Suprapubic skin (tissue), 4 donors: ENCODE results near the gene GOT2. TPM values are rescaled to one million over a fixed set of nuclear protein-coding genes. Genes with fewer than 3 reads are reported as not detected.

Experiments
- DNase-seq, 2 donors: peaks; one replicate each; pipeline ENCODE4 v3.0.0-alpha.2; 2019; ENCODE audit warnings: low spot score in 2 of 2
- H3K27ac ChIP-seq: fragments of 200-600 bp; sonication (generic); one replicate; pipeline ENCODE4 v1.5.1; 2019
- H3K27me3 ChIP-seq: fragments of 200-600 bp; sonication (generic); one replicate; pipeline ENCODE4 v1.5.1; 2019
- H3K36me3 ChIP-seq: fragments of 200-600 bp; sonication (generic); one replicate; pipeline ENCODE4 v1.5.1; 2019
- H3K4me1 ChIP-seq: fragments of 200-600 bp; sonication (generic); one replicate; pipeline ENCODE4 v1.5.1; 2019
- H3K4me3 ChIP-seq: fragments of 200-600 bp; sonication (generic); one replicate; pipeline ENCODE4 v1.5.1; 2019; ENCODE audit warnings: mild to moderate bottlenecking
- H3K9me3 ChIP-seq: fragments of 200-600 bp; sonication (generic); one replicate; pipeline ENCODE4 v1.5.1; 2019
- EP300 ChIP-seq: sonication (generic); formaldehyde crosslinking; IDR thresholded peaks from one replicate; pipeline ENCODE4 v1.6.1; 2017; ENCODE audit warnings: antibody characterized with exemption
- POLR2A ChIP-seq, 2 donors: fragments of 450-650 bp; IDR thresholded peaks; one replicate each; pipeline ENCODE4 v1.6.1; 2017; ENCODE audit warnings: antibody characterized with exemption in 2 of 2, mild to moderate bottlenecking in 2 of 2, moderate library complexity in 2 of 2
- POLR2AphosphoS5 ChIP-seq, 3 donors: sonication (generic); formaldehyde crosslinking; IDR thresholded peaks; one replicate each; pipeline ENCODE4 v1.6.1; 2017; ENCODE audit warnings: antibody characterized with exemption in 3 of 3
- WGBS: methylation state at CpG from one replicate; pipeline ENCODE4 v1.1.5; 2018; 5-methylcytosine and 5-hydroxymethylcytosine counted together
- total RNA-seq, 4 donors: library from RNA; depleted of rRNA; stranded (reverse); fragments of >200 nt; gene quantifications; one replicate each; pipeline ENCODE4 v1.1.0, GENCODE V29; 2016
- TF ChIP-seq, protein P1 (sequence below), 2 donors: fragments of 200-600 bp in 1 of 2; fragments of 450-650 bp in 1 of 2; sonication (generic) in 1 of 2; IDR thresholded peaks; one replicate each; pipeline ENCODE4 v1.5.1; 2016 to 2019; ENCODE audit warnings: antibody characterized with exemption in 2 of 2, mild to moderate bottlenecking in 1 of 2, moderate library complexity in 1 of 2

GOT2 gene
- total RNA-seq, 4 donors from 2014 or later = 44.9 to 92.5 (median 78.8) TPM

DNA sequence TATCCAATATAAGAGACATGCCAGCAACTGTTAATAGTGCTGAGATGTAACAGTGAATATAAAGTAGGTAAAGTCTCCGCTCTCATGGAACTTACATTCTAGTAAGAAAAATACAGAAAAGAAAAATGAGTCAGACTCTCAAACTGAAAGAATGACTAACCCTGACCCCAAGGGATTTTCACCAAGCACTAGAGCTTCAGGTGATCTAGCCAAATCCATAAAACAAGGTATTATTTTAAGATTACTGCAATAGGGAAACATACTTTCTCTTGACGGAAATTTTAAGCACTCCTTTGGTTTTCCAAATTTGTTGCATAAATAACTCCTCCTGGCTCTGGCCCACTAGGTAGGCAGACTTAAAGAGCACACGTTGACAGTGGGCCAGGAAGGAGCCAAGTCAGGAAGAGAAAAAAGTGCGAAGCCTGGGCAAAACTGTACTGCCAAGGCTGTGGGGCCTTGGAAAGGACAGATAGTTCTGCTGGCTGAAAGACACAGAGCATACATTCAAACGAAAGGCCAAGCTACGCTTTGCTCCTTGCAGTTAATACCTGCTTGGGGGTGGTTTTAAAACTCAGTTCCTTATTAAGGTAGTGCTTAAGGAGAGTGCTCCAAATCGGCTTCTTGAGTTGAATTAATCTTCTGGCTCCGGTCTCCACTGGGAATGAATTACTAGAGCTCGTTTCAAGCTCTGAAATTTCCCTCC, 1.4 kb downstream of the GOT2 start:
- H3K27me3 ChIP-seq = no peaks in the 10 kb centered on the region
- H3K27ac ChIP-seq = peak overlapping the region; percentile 62
- no peak for DNase-seq
- H3K4me3 ChIP-seq = peak overlapping the region; percentile 95
- no peaks in the 10 kb centered on the region for H3K9me3 ChIP-seq
- H3K4me1 ChIP-seq = peaks cover 31% of the 10 kb centered on the region
- H3K36me3 ChIP-seq = no peaks in the 10 kb centered on the region
- TF ChIP-seq POLR2A (IDR thresholded peaks at IDR 0.05) = no peak
- TF ChIP-seq, protein P1, sequence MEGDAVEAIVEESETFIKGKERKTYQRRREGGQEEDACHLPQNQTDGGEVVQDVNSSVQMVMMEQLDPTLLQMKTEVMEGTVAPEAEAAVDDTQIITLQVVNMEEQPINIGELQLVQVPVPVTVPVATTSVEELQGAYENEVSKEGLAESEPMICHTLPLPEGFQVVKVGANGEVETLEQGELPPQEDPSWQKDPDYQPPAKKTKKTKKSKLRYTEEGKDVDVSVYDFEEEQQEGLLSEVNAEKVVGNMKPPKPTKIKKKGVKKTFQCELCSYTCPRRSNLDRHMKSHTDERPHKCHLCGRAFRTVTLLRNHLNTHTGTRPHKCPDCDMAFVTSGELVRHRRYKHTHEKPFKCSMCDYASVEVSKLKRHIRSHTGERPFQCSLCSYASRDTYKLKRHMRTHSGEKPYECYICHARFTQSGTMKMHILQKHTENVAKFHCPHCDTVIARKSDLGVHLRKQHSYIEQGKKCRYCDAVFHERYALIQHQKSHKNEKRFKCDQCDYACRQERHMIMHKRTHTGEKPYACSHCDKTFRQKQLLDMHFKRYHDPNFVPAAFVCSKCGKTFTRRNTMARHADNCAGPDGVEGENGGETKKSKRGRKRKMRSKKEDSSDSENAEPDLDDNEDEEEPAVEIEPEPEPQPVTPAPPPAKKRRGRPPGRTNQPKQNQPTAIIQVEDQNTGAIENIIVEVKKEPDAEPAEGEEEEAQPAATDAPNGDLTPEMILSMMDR (IDR thresholded peaks at IDR 0.05) = no peak
- TF ChIP-seq EP300 = no peak
- no peak for TF ChIP-seq POLR2AphosphoS5 (IDR thresholded peaks at IDR 0.05)
- WGBS = 33% methylated on average over 9 of the region's 9 CpGs

DNA sequence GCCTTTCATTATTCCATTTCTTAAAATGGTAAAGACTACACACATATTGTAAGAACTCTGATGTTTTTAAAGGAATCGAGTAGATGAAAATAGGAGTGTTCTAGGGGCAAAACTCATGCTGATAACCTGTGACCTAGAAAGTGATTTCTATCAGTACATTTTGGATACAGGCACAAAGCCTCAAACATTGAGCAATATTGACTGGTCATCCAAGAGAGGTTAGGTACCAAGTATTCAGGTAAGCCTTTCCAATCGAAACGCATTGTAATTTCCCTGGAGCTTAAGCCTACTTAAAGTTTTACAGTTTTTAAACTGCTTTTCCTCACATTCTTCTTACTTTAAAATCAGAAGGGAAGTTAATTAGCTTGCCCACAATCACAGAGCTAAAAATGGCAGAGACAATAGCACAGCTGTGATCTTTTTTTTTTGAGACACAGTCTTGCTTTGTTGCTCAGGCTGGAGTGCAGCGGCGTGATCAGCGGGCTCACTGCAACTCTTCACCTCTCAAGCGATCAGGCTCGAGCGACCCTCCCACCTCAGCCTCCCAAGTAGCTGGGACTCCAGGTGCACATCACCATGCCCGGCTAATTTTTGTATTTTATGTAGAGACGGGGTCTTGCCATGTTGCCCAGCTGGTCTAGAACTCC, 3.3 kb downstream of the GOT2 start:
- Histone ChIP-seq H3K4me3 (no peak overlapping the region), H3K9me3 (no peaks in the 10 kb centered on the region), H3K27me3 (no peaks in the 10 kb centered on the region), H3K4me1 (peaks cover 30% of the 10 kb centered on the region), H3K27ac (no peak overlapping the region), H3K36me3 (no peaks in the 10 kb centered on the region)
- no peak for TF ChIP-seq POLR2A (IDR thresholded peaks at IDR 0.05)
- TF ChIP-seq EP300 = no peak
- no peak for TF ChIP-seq POLR2AphosphoS5 (IDR thresholded peaks at IDR 0.05)
- 91% methylated on average over 11 of the region's 11 CpGs for WGBS
- DNase-seq = no peak

DNA sequence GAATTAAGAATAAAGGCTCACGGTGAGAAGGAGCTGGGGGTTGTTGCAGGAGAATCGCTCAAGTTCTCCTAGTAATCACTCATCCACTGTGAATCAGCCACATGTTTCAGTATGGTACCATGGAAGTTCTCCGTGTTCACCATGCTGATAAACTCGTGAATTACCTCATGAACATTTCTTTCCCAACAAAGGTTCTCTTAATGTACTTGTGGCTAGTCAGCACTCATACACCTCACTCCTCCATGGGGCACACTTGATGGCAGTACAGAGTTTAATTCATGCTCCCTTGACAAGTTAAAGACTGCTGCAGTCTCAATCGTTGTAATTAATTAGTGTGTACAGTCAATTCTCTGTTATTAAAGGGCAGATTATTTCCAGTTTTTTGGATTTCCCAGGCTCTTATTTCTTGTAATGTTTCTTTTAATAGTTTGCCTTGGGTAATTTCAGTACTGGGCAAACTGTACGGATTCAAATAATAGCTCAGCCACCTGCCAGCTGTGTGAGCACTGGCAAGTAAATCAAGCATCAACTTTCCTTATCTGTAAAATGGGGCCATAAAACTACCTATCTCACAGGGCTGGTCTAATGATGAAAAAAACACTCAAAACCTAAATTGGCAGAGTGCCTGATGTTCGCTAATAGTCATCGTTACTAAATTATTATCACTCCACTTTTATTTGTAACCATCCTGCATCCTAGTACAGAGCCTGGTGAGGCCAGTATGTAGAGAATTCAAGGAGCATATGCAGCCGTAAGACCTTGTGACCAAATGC, 6.1 kb downstream of the GOT2 start:
- H3K36me3 ChIP-seq = peaks cover 8% of the 10 kb centered on the region
- DNase-seq = no peak
- H3K4me3 ChIP-seq = no peak overlapping the region
- H3K4me1 ChIP-seq = peaks cover 15% of the 10 kb centered on the region
- no peak for TF ChIP-seq POLR2AphosphoS5 (IDR thresholded peaks at IDR 0.05)
- TF ChIP-seq, protein P1 (IDR thresholded peaks at IDR 0.05) = no peak
- WGBS = 87% methylated on average over 9 of the region's 9 CpGs
- no peaks in the 10 kb centered on the region for H3K9me3 ChIP-seq
- H3K27me3 ChIP-seq = no peaks in the 10 kb centered on the region
- H3K27ac ChIP-seq = no peak overlapping the region

DNA sequence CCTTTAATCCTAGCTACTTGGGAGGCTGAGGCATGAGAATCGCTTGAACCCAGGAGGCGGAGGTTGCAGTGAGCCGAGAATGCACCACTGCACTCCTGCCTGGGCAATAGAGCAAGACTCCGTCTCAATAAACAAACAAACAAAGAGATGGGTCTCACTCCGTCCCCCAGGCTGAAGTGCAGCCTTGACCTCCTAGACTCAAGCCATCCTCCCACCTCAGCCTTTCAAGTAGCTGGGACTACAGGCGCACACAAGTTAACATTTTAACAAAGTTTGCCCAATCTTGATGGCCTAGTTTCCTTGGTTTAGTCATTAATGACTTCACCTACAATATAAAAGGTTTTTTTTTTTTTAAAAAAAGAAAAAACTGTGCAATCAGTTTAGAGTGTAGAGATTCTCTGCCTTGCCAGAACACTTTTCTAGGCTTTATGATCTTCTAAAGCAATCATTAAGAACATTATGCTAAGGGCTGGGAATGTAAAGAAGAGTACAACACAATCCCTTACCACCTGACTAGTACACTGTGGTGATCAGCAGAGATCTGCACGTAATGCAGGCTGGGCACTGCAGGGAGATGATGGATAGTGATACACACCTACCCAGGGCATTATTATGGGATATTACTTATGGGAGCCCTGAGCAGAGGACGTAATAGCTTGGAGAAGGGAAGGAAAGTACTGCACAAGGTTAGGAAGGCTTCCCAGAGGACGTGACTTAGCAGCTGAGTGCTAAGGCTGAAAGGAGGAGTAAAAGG, 6.9 kb downstream of the GOT2 start:
- no peak overlapping the region for H3K27ac ChIP-seq
- TF ChIP-seq EP300 (no peak), POLR2AphosphoS5 (IDR thresholded peaks at IDR 0.05) (no peak), POLR2A (IDR thresholded peaks at IDR 0.05) (no peak)
- TF ChIP-seq, protein P1 (IDR thresholded peaks at IDR 0.05) = no peak
- WGBS = 83% methylated on average over 9 of the region's 9 CpGs
- H3K9me3 ChIP-seq = no peaks in the 10 kb centered on the region
- no peak overlapping the region for H3K4me3 ChIP-seq
- H3K36me3 ChIP-seq = peaks cover 16% of the 10 kb centered on the region
- DNase-seq = no peak
- peaks cover 8% of the 10 kb centered on the region for H3K4me1 ChIP-seq
- H3K27me3 ChIP-seq = no peaks in the 10 kb centered on the region

DNA sequence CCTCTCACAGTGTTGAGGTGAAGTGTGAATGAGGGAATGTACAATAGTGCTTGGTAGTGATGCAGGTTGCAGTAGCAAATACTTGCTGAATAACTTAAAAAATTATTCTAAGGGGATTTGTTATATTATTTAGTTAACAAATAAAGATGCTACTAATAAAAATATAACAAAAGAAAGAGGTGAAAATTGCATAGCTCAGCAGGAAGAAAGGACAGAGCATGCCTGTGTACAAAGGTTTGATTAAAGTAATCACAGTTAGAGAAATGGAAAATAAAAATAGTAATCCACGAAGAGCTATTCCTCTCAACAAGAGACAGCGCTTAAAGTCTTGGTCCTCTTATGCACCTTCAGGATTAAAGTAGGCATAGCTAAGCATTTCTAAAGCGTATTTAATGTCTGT, 11.0 kb downstream of the GOT2 start:
- TF ChIP-seq POLR2AphosphoS5 (IDR thresholded peaks at IDR 0.05) = no peak
- TF ChIP-seq, protein P1 (IDR thresholded peaks at IDR 0.05) = no peak
- TF ChIP-seq POLR2A (IDR thresholded peaks at IDR 0.05) = no peak
- no peak for TF ChIP-seq EP300
- DNase-seq = no peak
- peaks cover 53% of the 10 kb centered on the region for H3K36me3 ChIP-seq
- no peak overlapping the region for H3K27ac ChIP-seq
- no peaks in the 10 kb centered on the region for H3K9me3 ChIP-seq
- H3K4me3 ChIP-seq = no peak overlapping the region
- no peaks in the 10 kb centered on the region for H3K27me3 ChIP-seq
- 42% methylated on average over 3 of the region's 3 CpGs for WGBS
- H3K4me1 ChIP-seq = no peaks in the 10 kb centered on the region
